HFFc6 (cell line): ENCODE results near the gene ACRV1. TPM values are rescaled to one million over a fixed set of nuclear protein-coding genes. Genes with fewer than 3 reads are reported as not detected.
A peak's percentile ranks its signal among the peaks of the same experiment; 100 is the strongest.

Experiments used
- DNase-seq: peaks from one replicate; pipeline ENCODE4 v3.0.0-alpha.2; 2018
- H3K27ac Mint-ChIP-seq: 2 replicates; pipeline ENCODE4 v1.8.0; 2020; ENCODE audit warnings: mild to moderate bottlenecking, mixed read lengths
- H3K27me3 Mint-ChIP-seq: 2 replicates; pipeline ENCODE4 v1.8.0; 2021; ENCODE audit warnings: mild to moderate bottlenecking, moderate library complexity, mixed read lengths; ENCODE audit not compliant: insufficient read depth
- H3K36me3 Mint-ChIP-seq: 2 replicates; pipeline ENCODE4 v1.8.0; 2021; ENCODE audit warnings: low read depth, mixed read lengths
- H3K4me1 Mint-ChIP-seq: 2 replicates; pipeline ENCODE4 v1.8.0; 2020; ENCODE audit warnings: low read depth, mixed read lengths
- H3K4me3 Mint-ChIP-seq: 2 replicates; pipeline ENCODE4 v1.8.0; 2020; ENCODE audit warnings: mild to moderate bottlenecking, moderate library complexity, mixed read lengths
- H3K9me3 Mint-ChIP-seq: 2 replicates; pipeline ENCODE4 v1.8.0; 2020; ENCODE audit warnings: mild to moderate bottlenecking, mixed read lengths
- CTCF ChIP-seq: fragments of 200-600 bp; sonication (generic); IDR thresholded peaks from 2 replicates; pipeline ENCODE4 v1.5.0; 2021; ENCODE audit warnings: antibody characterized with exemption, mild to moderate bottlenecking
- total RNA-seq, 6 experiments: library from RNA; stranded (reverse); fragmentation: NEBNext Ultra II Directional; extraction: Animal tissue kit (Norgen Biotek cat#: 25700); gene quantifications; 2 replicates in 1 of 6; 3 replicates in 5 of 6; pipeline ENCODE4 v1.2.3, GENCODE V29; 2021

Gene ACRV1
- total RNA-seq, 6 experiments from 2014 or later: not detected

GRCh38 chr11:125688632-125689031, 8.0 kb upstream of the ACRV1 start:
- H3K36me3 Mint-ChIP-seq: no peaks in the 10 kb centered on the region; the same call in 1 of the 2 replicates
- H3K27me3 Mint-ChIP-seq: no peaks in the 10 kb centered on the region; the same call in none of the 2 replicates
- no peak overlapping the region for H3K27ac Mint-ChIP-seq
- H3K9me3 Mint-ChIP-seq: no peaks in the 10 kb centered on the region
- no peak overlapping the region for H3K4me3 Mint-ChIP-seq
- H3K4me1 Mint-ChIP-seq: no peaks in the 10 kb centered on the region
- no peak for TF ChIP-seq CTCF
- no peak for DNase-seq

DNA sequence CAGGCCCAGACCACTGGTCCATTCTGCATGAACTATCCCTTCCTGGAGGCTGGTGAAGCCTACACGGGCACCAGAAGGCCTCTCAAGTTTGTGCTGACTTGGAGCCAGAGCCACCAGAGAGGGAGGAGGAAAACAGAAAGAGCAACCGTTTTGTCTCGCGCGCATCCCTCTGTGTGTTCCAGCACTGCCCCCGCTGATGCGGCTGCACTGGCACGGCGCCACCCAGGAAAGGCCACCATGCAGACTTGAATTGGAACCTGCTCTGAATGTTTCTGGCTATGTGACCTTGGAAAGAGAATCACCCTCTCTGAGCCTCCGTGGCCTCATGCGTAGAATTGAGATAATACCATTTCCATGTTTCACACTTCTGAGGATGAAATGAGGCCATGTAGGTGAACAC, 7.4 kb upstream of the ACRV1 start:
- H3K27me3 Mint-ChIP-seq: no peaks in the 10 kb centered on the region; the same call in none of the 2 replicates
- no peak for DNase-seq

GRCh38 chr11:125685228-125685627, 4.6 kb upstream of the ACRV1 start:
- H3K27me3 Mint-ChIP-seq: no peaks in the 10 kb centered on the region; the same call in 1 of the 2 replicates
- TF ChIP-seq CTCF: no peak
- no peak overlapping the region for H3K27ac Mint-ChIP-seq
- no peak overlapping the region for H3K4me3 Mint-ChIP-seq
- no peak for DNase-seq
- H3K9me3 Mint-ChIP-seq: no peaks in the 10 kb centered on the region
- no peaks in the 10 kb centered on the region; the same call in 1 of the 2 replicates for H3K36me3 Mint-ChIP-seq
- H3K4me1 Mint-ChIP-seq: no peaks in the 10 kb centered on the region

More for the DNA sequence above, 7.4 kb upstream of the ACRV1 start:
- TF ChIP-seq CTCF: no peak
- Mint-ChIP-seq H3K9me3 (no peaks in the 10 kb centered on the region), H3K4me3 (no peak overlapping the region), H3K27ac (no peak overlapping the region), H3K4me1 (no peaks in the 10 kb centered on the region), H3K36me3 (no peaks in the 10 kb centered on the region; the same call in 1 of the 2 replicates)

DNA sequence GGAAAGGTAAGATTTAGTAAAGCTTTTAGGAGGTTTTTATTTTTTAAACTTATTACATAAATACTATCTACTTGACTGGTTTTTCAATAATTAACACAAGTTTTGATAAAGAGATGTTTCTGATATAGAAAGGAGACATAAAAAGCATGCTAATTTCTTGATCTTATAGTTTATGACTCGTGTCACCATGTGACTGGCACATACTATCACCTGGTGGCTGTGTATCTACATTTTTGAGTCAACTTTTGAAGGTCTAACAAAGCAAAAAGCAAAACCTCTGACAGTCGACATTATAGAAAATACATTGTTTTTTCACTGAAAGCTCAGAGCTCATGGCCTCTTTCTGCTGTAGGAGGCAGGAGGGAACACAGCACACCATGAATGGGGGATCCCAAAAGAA, 810 bp downstream of the ACRV1 start:
- TF ChIP-seq CTCF: no peak
- Mint-ChIP-seq H3K4me3 (no peak overlapping the region), H3K4me1 (no peaks in the 10 kb centered on the region), H3K27ac (no peak overlapping the region), H3K27me3 (no peaks in the 10 kb centered on the region), H3K36me3 (peaks cover 12% of the 10 kb centered on the region; the same call in 1 of the 2 replicates), H3K9me3 (no peaks in the 10 kb centered on the region)
- DNase-seq: no peak

GRCh38 chr11:125679397-125679796, 1.2 kb downstream of the ACRV1 start:
- no peaks in the 10 kb centered on the region for H3K4me1 Mint-ChIP-seq
- DNase-seq: no peak
- no peak overlapping the region for H3K4me3 Mint-ChIP-seq

More at GRCh38 chr11:125679397-125679796, 1.2 kb downstream of the ACRV1 start:
- Mint-ChIP-seq H3K36me3 (peaks cover 12% of the 10 kb centered on the region; the same call in 1 of the 2 replicates), H3K9me3 (no peaks in the 10 kb centered on the region), H3K27ac (no peak overlapping the region), H3K27me3 (no peaks in the 10 kb centered on the region)
- TF ChIP-seq CTCF: peak; percentile 68
